HL-60/S4 treated with phorbol 12-myristate 13-acetate at 8.2 ng/mL for 4 days and 3 days (cell line): Measurements from ENCODE around the gene ALDH18A1.
"Not testable (repeated sequence)": the region's sequence is repeated elsewhere in the genome, so short reads cannot be mapped to it uniquely, and the experiment has no call there.

Experiments
- in situ Hi-C: fragments of 300-500 bp; cut with MboI; formaldehyde crosslinking; loops from 2 replicates; pipeline ENCODE4 v1.15.0; 2022; ENCODE audit warnings: low sequenced_read_pairs

The ALDH18A1 gene

DNA sequence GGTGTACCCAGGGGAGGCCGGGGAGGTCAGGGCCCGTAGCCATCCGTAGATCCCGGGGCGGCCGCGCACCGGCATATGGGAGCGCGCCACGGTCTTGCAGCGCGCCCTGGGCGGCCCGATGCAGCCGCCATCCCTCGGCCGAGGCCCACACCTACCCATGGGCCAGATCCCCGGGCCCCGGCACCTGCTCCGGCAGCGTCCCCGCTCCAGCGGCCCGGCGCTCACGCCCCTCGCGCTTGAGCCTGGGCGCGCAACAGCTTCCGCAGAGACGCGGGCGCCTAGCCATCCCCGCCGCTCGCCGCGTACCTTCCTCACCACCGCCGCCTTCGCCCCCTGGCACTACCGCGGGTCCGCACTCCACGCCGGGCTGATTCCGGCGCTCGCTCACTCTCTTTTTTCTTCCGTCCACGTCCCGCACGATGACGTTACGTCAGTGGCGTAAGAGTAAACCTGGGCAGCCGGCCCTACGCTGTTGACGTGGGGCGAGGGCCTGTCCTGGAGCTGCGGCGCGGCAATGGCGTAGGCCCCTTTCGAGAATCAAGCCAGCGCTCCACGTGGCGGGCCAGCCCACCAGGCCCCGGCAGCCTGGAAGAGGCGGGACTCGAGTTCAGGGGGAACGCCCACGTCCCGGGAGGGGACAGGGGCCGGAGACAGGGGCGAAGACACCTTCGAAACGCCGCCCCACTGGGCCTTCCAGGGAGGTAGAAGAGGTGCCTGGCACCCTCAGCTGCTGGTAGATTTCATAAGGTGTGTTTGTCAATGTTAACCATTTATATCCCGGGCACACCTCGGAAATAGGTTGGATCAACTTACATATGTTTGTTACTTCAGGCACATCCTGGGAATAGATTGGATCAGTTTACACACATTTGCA, at the start of gene ALDH18A1:
Gene ALDH18A1 (minus strand): TSS at position 421 of the 874 bp plus-strand sequence. CDS start 3,334 bp downstream, outside the sequence.
- in situ Hi-C loops: no loop called here

DNA sequence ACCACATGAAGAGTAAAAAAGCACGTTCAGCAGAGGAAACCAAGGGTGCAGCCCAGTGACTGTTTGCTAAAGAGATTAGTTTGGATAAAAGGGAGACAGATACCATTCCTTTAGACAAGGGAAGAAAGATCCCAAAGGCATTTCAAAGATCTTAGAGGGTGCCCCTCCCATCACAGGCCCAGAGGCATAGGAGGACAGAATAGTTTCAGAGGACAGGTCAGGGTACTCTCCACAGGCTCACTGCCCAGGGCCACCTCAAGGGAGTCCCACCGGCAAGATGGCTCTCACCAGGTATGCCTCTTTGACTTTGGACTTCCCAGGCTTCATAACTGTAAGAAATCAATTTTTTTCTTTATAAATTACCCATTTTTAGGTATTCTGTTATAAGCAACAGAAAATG, 41.9 kb upstream of the ALDH18A1 start:
- in situ Hi-C loops: loop anchor here (10.0 kb wide), 1 partner anchor 146 kb away; no protein-coding TSS in a partner anchor

DNA sequence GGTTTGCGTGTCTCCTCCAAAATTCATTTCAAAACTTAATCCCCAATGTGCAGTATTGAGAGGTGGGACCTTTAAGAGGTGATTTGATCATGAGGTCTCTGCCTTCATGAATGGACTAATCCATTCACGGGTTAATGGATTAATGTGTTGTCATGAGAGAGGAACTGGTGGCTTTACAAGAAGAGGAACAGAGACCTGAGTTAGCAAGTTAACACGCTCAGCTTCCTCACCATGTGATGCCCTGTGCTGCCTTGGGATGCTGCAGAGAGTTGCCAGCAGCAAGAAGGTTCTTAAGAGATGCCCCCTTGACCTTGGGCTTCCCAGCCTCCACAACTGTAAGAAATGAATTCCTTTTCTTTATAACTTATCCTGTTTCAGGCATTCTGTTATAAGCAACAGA, 40.9 kb upstream of the ALDH18A1 start:
- in situ Hi-C loops: loop anchor here (10.0 kb wide), 1 partner anchor 147 kb away; no protein-coding TSS in a partner anchor

DNA sequence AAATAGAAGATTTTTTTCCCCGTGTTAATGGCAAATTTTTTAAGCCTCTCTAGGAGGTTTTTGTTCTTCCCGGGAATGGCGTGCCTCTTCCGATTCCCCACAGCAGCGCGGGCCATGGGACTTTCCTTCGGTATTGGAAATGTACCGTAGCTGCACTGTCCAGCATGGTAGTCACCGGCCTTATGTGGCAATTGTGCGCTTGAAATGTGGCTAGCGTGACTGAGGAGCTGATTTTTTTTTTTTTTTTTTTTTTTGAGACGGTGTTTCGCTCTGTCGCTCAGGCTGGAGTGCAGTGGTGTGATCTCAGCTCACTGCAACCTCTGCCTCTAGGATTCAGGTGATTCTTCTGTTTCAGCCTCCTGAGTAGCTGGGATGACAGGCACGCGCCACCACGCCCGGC, 38.2 kb upstream of the ALDH18A1 start:
- in situ Hi-C loops: loop anchor here (10.0 kb wide), 1 partner anchor 150 kb away; no protein-coding TSS in a partner anchor

DNA sequence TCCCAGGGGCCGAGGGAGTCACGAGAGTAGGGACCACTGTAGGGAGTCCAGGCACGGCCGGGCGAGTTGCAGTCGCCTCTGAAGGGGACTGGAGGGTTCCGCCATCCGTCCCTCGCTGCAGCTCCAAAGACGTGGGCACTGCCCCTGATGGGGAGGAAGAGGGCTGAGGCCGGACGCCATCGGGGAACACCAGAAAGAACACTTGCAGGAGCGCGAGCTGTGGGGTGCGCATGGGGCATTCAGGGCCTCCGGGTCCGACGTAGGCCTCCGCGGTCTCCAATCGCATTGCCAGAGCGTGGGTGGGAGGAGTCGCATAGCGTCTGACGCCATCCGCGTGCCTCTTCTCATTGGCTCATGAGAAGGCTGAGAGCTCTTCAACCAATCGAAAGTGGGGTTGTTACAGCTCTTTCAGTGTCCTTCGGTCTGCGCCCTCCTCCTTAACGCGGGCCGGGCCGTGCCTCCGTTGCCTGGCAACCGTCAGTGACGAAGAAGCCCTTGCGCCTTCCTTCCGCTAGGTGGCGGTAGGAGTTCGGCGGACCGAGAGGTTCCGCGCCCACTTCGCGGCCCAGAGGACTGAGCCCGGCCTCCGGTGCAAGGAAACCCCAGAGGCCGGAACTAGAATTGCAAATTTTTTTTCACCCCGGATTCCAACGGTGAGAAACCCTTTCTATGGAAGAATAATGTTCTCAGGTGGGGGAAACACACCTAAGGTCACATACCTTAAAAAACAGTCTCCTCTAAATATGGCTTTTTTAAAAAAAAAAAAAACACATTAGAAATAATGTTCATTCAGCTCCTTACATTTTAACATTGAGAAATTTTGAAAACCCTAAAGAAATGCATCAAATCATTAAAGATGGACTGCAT, 37.4 kb upstream of the ALDH18A1 start, which contains the start of gene TCTN3:
Gene TCTN3 (minus strand): TSS at position 260 of the 867 bp plus-strand sequence. CDS start 28 bp downstream, at position 232.
- in situ Hi-C loops: loop anchor here (10.0 kb wide), 1 partner anchor 151 kb away; no protein-coding TSS in a partner anchor

DNA sequence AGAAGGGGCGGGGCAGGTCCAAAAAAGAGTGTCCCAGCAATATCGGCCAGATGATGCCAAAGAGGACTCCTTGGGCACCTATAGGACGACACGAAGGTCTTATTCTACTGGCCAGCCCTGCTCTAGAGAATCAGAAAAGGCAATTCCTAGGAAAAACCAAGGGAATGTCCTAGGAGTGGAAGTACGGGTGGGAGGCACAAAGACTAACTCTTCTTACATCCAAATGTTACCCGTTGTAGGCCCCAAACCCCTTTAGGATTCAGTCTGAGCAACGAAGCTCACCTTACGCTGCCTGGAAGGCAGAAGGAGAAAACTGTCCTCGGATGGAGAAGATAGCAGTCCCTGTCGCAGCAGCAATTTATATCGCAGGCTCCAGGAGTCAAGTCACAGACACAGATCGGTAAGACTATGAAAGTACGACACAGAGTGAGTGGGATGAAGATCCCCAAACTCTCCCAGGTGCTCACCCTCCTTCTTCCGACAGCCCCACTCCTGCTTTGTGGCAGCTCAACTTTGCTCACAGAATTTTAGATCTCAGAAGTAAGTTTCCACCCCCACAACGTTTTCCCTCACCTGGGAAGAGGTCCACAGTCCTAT, 36.7 kb upstream of the ALDH18A1 start:
- in situ Hi-C loops: loop anchor here (10.0 kb wide), 1 partner anchor 152 kb away; no protein-coding TSS in a partner anchor

DNA sequence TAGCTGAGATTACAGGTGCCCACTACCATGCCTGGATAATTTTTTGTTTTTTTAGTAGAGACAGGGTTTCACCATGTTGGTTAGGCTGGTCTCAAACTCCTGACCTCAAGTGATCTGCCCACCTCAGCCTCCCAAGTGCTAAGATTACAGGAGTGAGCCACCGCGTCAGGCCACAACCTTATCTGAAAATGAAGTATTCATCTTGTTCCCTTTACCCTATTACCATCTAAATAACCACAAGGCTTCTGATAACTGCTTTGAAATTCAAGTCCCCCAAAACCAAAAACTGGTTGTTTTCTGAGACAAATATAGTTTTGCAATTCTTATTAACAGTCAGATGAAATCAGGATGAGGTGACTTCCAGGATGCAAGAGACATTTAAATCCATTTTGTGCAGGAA, 34.8 kb upstream of the ALDH18A1 start:
- in situ Hi-C loops: loop anchor here (10.0 kb wide), 1 partner anchor 154 kb away; no protein-coding TSS in a partner anchor

DNA sequence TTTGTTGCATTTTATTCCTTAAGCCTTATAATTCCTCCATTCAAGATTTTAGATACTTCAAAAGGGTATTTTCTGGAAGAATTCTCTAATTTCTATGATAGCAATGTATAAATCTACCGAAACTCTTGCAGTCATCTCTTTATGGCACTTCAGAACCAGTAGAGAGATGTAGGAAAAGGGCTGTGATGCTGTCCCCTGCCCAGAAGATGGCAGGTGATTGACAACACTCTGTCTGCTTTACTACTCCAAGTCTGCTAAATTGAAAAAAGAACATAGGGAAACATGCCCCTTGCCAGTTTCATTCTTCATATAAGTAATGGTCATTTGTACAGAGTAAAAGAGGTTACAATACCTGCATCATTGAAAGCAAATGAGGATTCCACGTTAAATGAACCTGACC, 32.1 kb upstream of the ALDH18A1 start:
- in situ Hi-C loops: no loop called here

DNA sequence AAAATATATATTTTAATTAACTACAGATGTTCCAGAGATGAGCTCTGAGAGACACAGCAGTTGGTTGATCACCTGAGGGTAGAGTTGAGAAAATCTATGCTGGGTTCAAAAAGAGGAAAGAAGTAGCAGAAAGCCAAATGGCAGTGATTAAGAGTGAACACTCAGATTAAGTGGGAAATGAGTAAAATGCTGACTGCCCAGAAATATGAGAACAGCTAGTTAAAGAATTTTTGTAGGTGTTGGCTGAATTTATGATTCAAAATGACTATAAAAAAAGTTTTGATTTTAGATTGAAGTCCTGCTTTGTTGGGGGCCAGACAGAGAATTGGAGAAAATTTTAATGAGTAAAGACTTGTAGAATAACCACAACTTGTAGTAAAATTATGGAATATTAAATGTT, 27.5 kb upstream of the ALDH18A1 start:
- in situ Hi-C loops: no loop called here

DNA sequence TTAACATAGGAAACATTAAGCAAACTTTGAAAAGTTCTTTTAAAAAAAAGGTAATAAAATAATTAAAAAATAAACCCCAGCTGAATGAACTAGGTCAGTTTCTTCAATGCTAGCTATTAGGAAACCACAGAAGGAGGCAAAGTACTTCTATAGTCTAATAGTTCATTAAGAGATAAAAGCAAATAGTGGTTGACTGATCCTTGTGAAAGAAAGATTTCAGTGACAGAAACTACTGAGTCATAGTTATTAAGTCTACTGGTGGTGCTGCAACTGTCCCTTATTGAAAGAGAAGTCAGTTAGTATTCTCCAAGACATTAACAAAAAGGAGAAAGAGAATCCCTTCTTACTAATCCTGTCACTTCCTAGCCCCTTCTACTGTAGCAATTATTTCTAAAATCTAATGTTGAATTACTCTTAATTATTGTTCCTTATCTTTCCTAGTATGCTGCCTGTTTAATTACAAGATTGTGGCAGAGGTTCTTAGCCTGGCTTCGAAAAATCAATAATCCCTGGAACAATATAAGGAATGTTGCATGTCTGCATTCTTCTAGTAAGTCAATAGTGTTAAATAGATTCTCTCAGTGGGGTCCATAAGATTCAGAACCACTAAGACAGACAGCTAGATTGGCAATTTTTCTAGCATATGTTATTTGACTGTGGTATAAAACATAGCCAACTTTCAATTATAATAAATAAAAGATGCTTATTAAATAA, 19.0 kb upstream of the ALDH18A1 start:
- in situ Hi-C loops: no loop called here

DNA sequence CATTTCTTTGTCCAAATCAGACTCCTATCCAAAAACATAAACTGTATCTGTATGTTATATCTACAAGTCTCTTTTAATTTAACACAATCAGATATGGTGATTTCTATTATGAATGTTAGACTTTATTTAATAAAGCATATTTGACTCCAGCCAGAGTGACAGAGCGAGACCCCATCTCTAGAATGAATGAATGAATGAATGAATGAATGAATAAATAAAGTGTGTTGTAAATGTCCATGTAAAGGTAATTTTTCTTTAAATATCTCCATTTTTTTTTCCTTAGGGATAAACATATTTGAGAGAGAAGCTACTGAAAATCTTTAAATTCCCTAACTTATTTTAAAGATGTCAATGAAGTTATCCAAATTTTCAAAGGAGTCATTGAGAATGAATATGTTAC, 18.1 kb upstream of the ALDH18A1 start:
- in situ Hi-C loops: no loop called here

DNA sequence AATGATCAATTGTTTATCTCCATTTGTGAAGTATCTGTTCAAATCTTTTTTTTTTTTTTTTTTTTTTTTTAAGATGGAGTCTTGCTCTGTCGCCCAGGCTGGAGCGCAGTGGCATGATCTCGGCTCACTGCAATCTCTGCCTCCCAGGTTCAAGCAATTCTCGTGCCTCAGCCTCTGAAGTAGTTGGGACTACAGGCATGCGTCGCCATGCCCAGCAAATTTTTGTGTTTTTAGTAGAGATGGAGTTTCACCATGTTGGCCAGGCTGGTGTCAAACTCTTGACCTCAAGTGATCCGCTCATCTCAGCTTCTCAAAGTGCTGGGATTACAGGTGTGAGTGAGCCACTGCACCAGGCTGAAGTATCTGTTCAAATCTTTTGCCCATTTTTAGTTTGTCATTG, 16.1 kb upstream of the ALDH18A1 start:
- in situ Hi-C loops: not testable (repeated sequence)

DNA sequence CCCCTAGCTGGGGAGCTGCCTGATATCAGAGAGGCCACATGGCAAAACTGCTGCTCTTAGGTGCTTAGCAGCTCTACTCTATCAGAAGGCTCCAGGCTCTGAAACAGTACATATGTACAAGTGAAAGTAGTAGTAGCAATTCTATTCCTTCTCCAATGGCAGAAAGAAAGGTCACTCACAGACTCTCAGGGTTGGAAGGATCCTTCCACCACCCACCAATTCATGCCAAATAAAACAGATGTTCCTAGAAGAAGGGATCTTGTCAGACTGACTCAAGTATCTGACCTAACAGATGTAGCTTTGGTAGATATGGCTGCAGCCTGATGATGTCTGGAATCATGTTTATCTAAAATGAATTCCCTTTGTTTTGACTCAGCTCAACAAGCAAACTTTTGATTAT, 8.0 kb upstream of the ALDH18A1 start:
- in situ Hi-C loops: no loop called here

DNA sequence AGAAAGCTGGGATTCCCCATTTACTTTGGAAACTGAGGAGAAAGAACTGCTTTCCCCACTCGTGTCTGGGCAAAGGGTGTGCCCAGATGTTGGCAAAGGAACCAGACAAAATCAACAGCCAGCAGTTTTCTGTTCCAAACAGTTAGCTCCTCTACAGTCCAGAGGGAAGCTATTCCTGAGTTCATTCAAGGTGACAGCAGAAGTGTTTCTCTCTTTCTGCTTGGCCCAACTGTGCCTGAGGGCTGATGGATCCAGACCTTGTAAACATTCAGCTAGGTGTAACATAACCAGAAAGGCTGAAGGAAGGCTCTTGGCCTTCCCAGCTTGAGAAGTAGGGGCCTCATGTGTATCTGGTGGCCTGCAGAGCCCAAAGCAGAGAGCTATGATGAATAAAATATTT, 7.0 kb upstream of the ALDH18A1 start:
- in situ Hi-C loops: no loop called here

DNA sequence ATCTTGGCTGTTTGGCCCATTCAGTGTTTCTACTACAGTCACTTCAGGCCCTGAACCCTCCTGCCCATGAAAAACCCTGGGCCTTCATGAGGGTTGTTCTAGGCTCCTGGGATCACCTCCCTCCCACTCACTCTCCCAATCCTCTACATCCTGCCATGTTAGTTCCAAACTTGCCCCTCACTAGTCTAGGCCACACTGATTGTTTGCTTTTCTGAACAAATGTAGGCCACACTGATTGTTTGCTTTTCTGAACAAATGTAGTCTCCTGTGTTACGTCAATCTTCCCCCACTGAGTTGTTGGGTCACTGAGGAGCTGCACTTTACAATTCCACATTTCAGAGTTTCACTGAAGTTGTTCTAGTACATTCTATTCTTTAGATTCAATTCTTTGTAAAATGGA, 5.3 kb upstream of the ALDH18A1 start:
- in situ Hi-C loops: no loop called here

DNA sequence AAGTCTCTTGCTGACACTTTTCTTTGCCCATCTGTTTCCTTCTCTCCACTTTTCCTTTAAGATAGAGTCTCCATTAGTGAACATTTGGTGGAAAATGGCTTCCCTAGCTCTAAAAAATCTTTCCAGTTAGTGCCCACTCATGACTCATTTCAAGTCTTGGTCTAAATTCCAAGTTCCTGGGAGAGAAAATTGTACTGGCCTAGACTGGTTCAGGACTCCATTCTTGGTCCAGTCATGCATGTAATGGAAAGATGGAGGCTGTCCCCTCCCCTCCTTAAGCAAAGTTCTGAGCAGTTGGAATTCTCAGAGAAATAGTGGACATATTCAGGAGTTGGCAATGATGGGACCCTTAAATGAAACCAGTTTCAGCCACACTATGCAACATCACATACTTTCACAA, 3.8 kb upstream of the ALDH18A1 start:
- in situ Hi-C loops: no loop called here

DNA sequence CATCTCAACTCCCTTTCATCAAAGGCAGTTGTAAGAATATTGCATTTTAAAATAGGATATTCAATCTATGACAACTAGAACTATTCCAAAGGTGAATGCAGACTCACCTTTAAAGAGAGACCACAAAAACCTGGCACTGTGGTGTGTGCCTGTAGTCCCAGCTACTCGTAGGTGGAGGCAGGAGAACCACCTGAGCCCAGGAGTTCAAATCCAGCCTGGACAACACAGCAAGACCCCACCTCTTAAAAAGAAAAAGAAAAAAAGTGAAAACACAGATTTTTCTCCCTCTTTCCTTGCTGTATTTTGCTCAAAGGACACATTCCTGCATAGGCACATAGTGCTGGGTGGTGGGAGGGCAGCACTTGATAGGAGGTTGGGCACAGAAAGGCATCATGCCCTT, 739 bp upstream of the ALDH18A1 start:
- in situ Hi-C loops: no loop called here

DNA sequence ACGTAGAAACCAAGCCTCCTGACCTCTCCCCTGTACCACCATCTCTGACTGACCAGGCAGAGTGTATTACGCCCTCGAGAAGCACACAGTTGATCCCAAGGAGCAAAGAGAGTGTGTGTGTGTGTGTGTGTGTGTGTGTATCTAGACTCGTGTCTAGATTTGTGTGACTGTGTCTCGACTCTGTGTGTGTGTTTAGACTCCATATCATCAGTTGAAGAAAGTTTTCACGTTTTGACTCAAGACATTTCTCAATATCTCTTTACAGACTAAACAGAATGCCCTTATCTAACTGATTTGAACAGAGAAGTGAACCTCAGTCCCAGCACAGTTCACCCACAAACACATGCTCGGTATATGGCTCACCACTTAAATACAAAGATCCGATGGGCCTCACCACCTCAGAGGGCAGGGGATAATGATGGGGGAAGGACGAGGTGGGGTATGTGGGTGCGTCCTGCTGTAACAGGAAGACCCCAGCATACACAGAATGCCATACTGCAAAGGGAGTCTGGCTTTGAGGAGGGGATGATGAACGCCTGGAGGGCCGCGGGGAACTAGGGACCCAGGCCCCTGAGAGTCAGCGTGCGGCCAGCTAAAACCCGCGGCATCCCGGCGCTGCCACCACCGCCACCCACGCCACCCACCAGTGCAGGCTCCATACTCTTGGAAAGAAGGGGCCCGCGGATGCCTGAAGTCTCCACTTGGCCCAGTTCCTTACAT, 780 bp downstream of the ALDH18A1 start:
- in situ Hi-C loops: no loop called here

DNA sequence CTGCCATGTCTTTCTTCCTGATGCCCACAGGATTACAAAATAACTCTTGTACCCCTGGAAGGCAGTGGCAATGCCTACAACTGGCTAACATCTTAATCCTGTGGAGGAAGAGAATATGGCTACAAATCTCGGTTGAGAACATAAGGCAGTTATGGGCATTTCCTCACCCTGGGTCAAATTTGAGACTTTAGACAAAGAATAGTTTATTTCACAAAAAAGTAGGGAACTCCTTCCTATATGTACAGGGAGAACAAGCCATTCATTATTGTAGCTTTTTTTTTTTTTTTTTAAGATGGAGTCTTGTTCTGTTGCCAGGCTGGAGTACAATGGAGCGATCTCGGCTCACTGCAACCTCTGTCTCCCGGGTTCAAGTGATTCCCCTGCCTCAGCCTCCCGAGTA, 2.6 kb downstream of the ALDH18A1 start:
- in situ Hi-C loops: no loop called here
